Astrocyte (in vitro differentiated cells and primary cell): ENCODE measurements around the gene FCN3. TPM values are rescaled to one million over a fixed set of nuclear protein-coding genes. Genes with fewer than 3 reads are reported as not detected.

Source experiments
- DNase-seq: peaks from one replicate; pipeline ENCODE4 v3.0.0-alpha.2; 2010; ENCODE audit warnings: low read depth
- FAIRE-seq: peaks from 2 replicates; lab custom pipeline; 2011; peaks lifted over from hg19 to GRCh38; lab: Jason Lieb, UNC
- H2AFZ ChIP-seq: 2 replicates; pipeline ENCODE4 v1.6.0; 2012; ENCODE audit warnings: low read depth, low read length, inconsistent platforms
- H3K27ac ChIP-seq: 2 replicates; pipeline ENCODE4 v1.5.1; 2011; ENCODE audit warnings: low read depth, low read length, inconsistent platforms
- H3K27me3 ChIP-seq: 2 replicates; pipeline ENCODE4 v1.6.0; 2011; ENCODE audit warnings: low read length, inconsistent platforms; ENCODE audit not compliant: insufficient read depth
- H3K36me3 ChIP-seq: 2 replicates; pipeline ENCODE4 v1.5.1; 2011; ENCODE audit warnings: low read length, inconsistent platforms; ENCODE audit not compliant: insufficient read depth
- H3K4me1 ChIP-seq: 2 replicates; pipeline ENCODE4 v1.5.1; 2011; ENCODE audit warnings: low read length, inconsistent platforms; ENCODE audit not compliant: insufficient read depth
- H3K4me2 ChIP-seq: 2 replicates; pipeline ENCODE4 v1.6.0; 2012; ENCODE audit warnings: low read length, inconsistent platforms
- H3K4me3 ChIP-seq: 2 replicates; pipeline ENCODE4 v1.5.1; 2011; ENCODE audit warnings: low read depth, mild to moderate bottlenecking, low read length, inconsistent platforms; ENCODE audit not compliant: insufficient read depth
- H3K79me2 ChIP-seq: 2 replicates; pipeline ENCODE4 v1.6.0; 2012; ENCODE audit warnings: mild to moderate bottlenecking, low read length, inconsistent platforms; ENCODE audit not compliant: insufficient read depth
- H3K9ac ChIP-seq: 2 replicates; pipeline ENCODE4 v1.6.0; 2012; ENCODE audit warnings: mild to moderate bottlenecking, low read length, inconsistent platforms
- H3K9me3 ChIP-seq: 2 replicates; pipeline ENCODE4 v1.5.1; 2012; ENCODE audit warnings: low read depth, mild to moderate bottlenecking, low read length, inconsistent platforms; ENCODE audit not compliant: insufficient read depth
- H4K20me1 ChIP-seq: 2 replicates; pipeline ENCODE4 v1.6.0; 2012; ENCODE audit warnings: low read length, inconsistent platforms; ENCODE audit not compliant: insufficient read depth
- H3K27ac Mint-ChIP-seq: one replicate; pipeline ENCODE4 v1.8.0; 2021; ENCODE audit warnings: mild to moderate bottlenecking, mixed read lengths; ENCODE audit not compliant: unreplicated experiment
- H3K27me3 Mint-ChIP-seq: one replicate; pipeline ENCODE4 v1.8.0; 2021; ENCODE audit warnings: low read depth, mixed read lengths; ENCODE audit not compliant: unreplicated experiment
- H3K36me3 Mint-ChIP-seq: one replicate; pipeline ENCODE4 v1.8.0; 2021; ENCODE audit warnings: low read depth, mixed read lengths; ENCODE audit not compliant: unreplicated experiment
- H3K4me1 Mint-ChIP-seq: one replicate; pipeline ENCODE4 v1.8.0; 2021; ENCODE audit warnings: low read depth, mixed read lengths; ENCODE audit not compliant: unreplicated experiment
- H3K4me3 Mint-ChIP-seq: one replicate; pipeline ENCODE4 v1.8.0; 2021; ENCODE audit warnings: mild to moderate bottlenecking, moderate library complexity, mixed read lengths; ENCODE audit not compliant: unreplicated experiment
- H3K9me3 Mint-ChIP-seq: one replicate; pipeline ENCODE4 v1.8.0; 2021; ENCODE audit warnings: mild to moderate bottlenecking, mixed read lengths; ENCODE audit not compliant: unreplicated experiment
- CTCF ChIP-seq: IDR thresholded peaks from 2 replicates; pipeline ENCODE4 v1.5.1; 2011; ENCODE audit warnings: low read depth, mild to moderate bottlenecking, inconsistent platforms, low read length, moderate library complexity; ENCODE audit not compliant: insufficient read depth
- EZH2 ChIP-seq: IDR thresholded peaks from 2 replicates; pipeline ENCODE4 v1.6.1; 2012; ENCODE audit warnings: mild to moderate bottlenecking, low read length, inconsistent platforms; ENCODE audit not compliant: insufficient read depth
- total RNA-seq: library from RNA; stranded (reverse); gene quantifications from 2 replicates; pipeline ENCODE4 v1.2.1, GENCODE V29; 2021

FCN3 gene
- total RNA-seq, 1 donor from 2014 or later: not detected

DNA sequence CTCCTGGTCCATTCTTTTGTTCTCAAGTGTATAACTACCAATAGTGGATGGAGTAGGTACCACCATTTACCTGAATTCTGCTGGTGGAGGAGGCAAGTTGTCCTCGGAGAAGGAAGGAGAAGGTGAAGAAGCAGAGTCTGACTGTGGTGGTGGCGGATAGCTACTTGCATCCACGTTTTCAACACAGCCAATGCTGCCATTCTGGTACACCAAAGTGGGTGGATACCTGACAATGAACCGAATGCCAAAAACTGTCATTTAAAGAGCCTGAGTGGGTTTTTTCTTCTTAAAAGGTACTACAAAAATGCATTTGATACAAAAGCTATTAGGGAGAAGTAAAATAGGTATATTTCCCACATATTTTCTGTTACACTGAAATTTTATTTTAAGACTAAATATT is 37.9 kb upstream of the FCN3 start:
- H3K9me3 ChIP-seq: no peaks in the 10 kb centered on the region
- peaks cover 4% of the 10 kb centered on the region for H3K79me2 ChIP-seq
- H4K20me1 ChIP-seq: no peaks in the 10 kb centered on the region
- H3K4me3 ChIP-seq: no peak overlapping the region
- no peak overlapping the region for H3K9ac ChIP-seq
- peaks cover 8% of the 10 kb centered on the region for H3K4me1 Mint-ChIP-seq
- no peak overlapping the region for H3K27ac Mint-ChIP-seq
- no peaks in the 10 kb centered on the region for H3K27me3 ChIP-seq
- no peak overlapping the region for H3K27ac ChIP-seq
- H3K4me3 Mint-ChIP-seq: no peak overlapping the region
- no peaks in the 10 kb centered on the region for H3K9me3 Mint-ChIP-seq
- H3K36me3 Mint-ChIP-seq: peaks cover 41% of the 10 kb centered on the region
- H2AFZ ChIP-seq: no peak overlapping the region
- peaks cover 7% of the 10 kb centered on the region for H3K4me1 ChIP-seq
- no peak for FAIRE-seq
- no peaks in the 10 kb centered on the region for H3K27me3 Mint-ChIP-seq
- peaks cover 53% of the 10 kb centered on the region for H3K36me3 ChIP-seq
- TF ChIP-seq EZH2 (no peak), CTCF (no peak)
- H3K4me2 ChIP-seq: no peak overlapping the region
- no peak for DNase-seq

DNA sequence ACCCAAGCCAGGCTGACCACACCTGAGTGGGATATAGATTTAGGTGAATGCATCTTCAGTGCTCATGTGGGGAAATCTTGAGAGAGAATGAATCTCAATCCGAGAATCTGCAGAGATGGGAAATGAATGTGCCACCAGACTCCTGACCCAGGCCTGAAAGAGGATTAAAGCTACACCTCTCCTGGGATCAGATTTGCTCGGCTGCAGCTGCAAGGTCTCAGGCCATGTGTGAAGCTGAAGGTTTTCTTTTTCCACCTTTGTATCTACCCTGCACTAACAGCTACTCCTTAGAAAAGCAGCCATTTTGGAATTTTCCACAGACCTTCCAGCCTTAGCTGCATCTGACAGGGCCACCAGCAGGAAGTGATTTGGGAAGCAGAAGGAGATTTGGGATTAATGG is 36.1 kb upstream of the FCN3 start:
- TF ChIP-seq CTCF (no peak), EZH2 (no peak)
- Histone ChIP-seq H3K9ac (no peak overlapping the region), H3K27me3 (no peaks in the 10 kb centered on the region), H3K27ac (no peak overlapping the region), H3K4me1 (peaks cover 7% of the 10 kb centered on the region), H3K79me2 (no peaks in the 10 kb centered on the region), H2AFZ (no peak overlapping the region), H4K20me1 (no peaks in the 10 kb centered on the region), H3K4me3 (no peak overlapping the region), H3K4me2 (no peak overlapping the region), H3K36me3 (peaks cover 41% of the 10 kb centered on the region), H3K9me3 (no peaks in the 10 kb centered on the region)
- H3K27ac Mint-ChIP-seq: no peak overlapping the region
- H3K4me3 Mint-ChIP-seq: no peak overlapping the region
- peaks cover 41% of the 10 kb centered on the region for H3K36me3 Mint-ChIP-seq
- DNase-seq: no peak
- no peaks in the 10 kb centered on the region for H3K9me3 Mint-ChIP-seq
- no peaks in the 10 kb centered on the region for H3K27me3 Mint-ChIP-seq
- no peak for FAIRE-seq
- peaks cover 2% of the 10 kb centered on the region for H3K4me1 Mint-ChIP-seq

GRCh38 chr1:27409669-27410068 is 35.0 kb upstream of the FCN3 start:
- H4K20me1 ChIP-seq: no peaks in the 10 kb centered on the region
- no peak overlapping the region for H3K4me3 Mint-ChIP-seq
- H3K9ac ChIP-seq: no peak overlapping the region
- no peaks in the 10 kb centered on the region for H3K27me3 Mint-ChIP-seq
- no peaks in the 10 kb centered on the region for H3K27me3 ChIP-seq
- no peak for DNase-seq
- peaks cover 41% of the 10 kb centered on the region for H3K36me3 Mint-ChIP-seq
- H2AFZ ChIP-seq: no peak overlapping the region
- FAIRE-seq: no peak
- H3K27ac ChIP-seq: no peak overlapping the region
- no peaks in the 10 kb centered on the region for H3K79me2 ChIP-seq
- no peak for TF ChIP-seq CTCF
- TF ChIP-seq EZH2: no peak
- no peak overlapping the region for H3K4me2 ChIP-seq
- no peak overlapping the region for H3K4me3 ChIP-seq
- no peak overlapping the region for H3K27ac Mint-ChIP-seq
- H3K9me3 Mint-ChIP-seq: no peaks in the 10 kb centered on the region
- no peaks in the 10 kb centered on the region for H3K9me3 ChIP-seq
- peaks cover 7% of the 10 kb centered on the region for H3K4me1 Mint-ChIP-seq
- peaks cover 14% of the 10 kb centered on the region for H3K4me1 ChIP-seq
- H3K36me3 ChIP-seq: peaks cover 34% of the 10 kb centered on the region
